ENCODE data around the gene PROK1. TPM values are rescaled to one million over a fixed set of nuclear protein-coding genes. Genes with fewer than 3 reads are reported as not detected.

The PROK1 gene
- polyA plus RNA-seq, 1 of the 3 experiments (the other 2 are of a cell fraction), result not detected

DNA sequence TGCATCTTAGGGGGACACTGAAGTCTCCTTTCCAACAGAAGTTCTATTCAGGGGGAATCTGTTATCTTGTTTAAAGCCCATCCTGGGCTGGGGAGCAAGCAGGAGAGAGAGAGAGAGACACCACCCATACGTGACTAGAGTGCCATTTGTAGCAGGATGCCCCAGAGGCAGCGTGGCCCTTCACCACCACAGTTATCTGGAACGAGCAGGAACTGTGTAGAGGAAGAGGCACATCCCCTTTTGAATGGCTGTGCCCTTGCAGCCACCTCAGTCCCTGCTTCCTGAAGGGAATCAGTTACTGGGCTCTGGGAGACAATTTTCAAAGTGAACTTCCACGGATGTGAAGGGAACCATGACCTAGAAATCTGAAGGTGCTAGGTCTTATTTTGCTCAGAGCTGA, 24.1 kb upstream of the PROK1 start:
- 33% methylated on average over 4 of the region's 4 CpGs for WGBS (ENCODE audit: low lambda C conversion rate)
- Histone ChIP-seq H3K4me3 (ENCODE audit: low read depth in 2 of 2, low read length in 1 of 2) (no peak overlapping the region), H3K36me3 (replicated peaks in 1 of 2; ENCODE audit: control insufficient read depth in 1 of 2, insufficient read depth in 2 of 2, low read length in 1 of 2) (no peaks in the 10 kb centered on the region), H3K9ac (no peak overlapping the region), H3K9me3 (no peaks in the 10 kb centered on the region), H3K9me2 (no peaks in the 10 kb centered on the region), H3K27me3 (ENCODE audit: insufficient read depth) (peaks cover 14% of the 10 kb centered on the region), H2AFZ (ENCODE audit: low read depth) (no peak overlapping the region), H4K20me1 (ENCODE audit: insufficient read depth) (no peaks in the 10 kb centered on the region), H3F3A (replicated peaks; ENCODE audit: insufficient read depth) (no peaks in the 10 kb centered on the region), H3K4me1 (ENCODE audit: control insufficient read depth in 1 of 2, insufficient read depth in 2 of 2, low read depth in 1 of 2, low read length in 1 of 2) (no peaks in the 10 kb centered on the region; a peak in 1 of 4 replicates), H3K27ac (ENCODE audit: low read depth in 2 of 2, low read length in 1 of 2) (no peak overlapping the region), H3K79me2 (ENCODE audit: insufficient read depth) (no peaks in the 10 kb centered on the region), H3K4me2 (no peak overlapping the region)
- POLR2A ChIA-PET, result no interaction called here
- TF ChIP-seq GABPA (IDR thresholded peaks at IDR 0.05; ENCODE audit: low read depth) (no peak), RFX5 (IDR thresholded peaks at IDR 0.05; ENCODE audit: low read length) (no peak), MEF2A (IDR thresholded peaks at IDR 0.05; ENCODE audit: borderline replicate concordance, low read depth) (no peak), YY1 (IDR thresholded peaks at IDR 0.05; ENCODE audit: low read depth) (no peak), NRF1 (IDR thresholded peaks at IDR 0.05; ENCODE audit: low read depth, low read length) (no peak)
- TF ChIP-seq, protein P1, sequence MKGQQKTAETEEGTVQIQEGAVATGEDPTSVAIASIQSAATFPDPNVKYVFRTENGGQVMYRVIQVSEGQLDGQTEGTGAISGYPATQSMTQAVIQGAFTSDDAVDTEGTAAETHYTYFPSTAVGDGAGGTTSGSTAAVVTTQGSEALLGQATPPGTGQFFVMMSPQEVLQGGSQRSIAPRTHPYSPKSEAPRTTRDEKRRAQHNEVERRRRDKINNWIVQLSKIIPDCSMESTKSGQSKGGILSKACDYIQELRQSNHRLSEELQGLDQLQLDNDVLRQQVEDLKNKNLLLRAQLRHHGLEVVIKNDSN (IDR thresholded peaks at IDR 0.05; ENCODE audit: borderline replicate concordance, low read depth), result no peak
- CTCF ChIA-PET, result interaction anchor here (0.8 to 8.2 kb wide), 3 partner anchors 14 to 224 kb away, joined by 3 to 41 read pairs (median 9); no protein-coding TSS in a partner anchor
- DNase-seq, result no peak

- no peak for TF ChIP-seq YY1 (IDR thresholded peaks at IDR 0.05; ENCODE audit: low read depth)
- no peak overlapping the region for H3K4me3 ChIP-seq (ENCODE audit: low read depth in 2 of 2, low read length in 1 of 2)
- no peak for DNase-seq
- H3K4me2 ChIP-seq, result no peak overlapping the region
- H4K20me1 ChIP-seq (ENCODE audit: insufficient read depth), result no peaks in the 10 kb centered on the region
- H3K9me2 ChIP-seq, result no peaks in the 10 kb centered on the region
- ChIA-PET POLR2A (interaction anchor here (0.7 kb wide), 2 partner anchors 8 to 228 kb away, joined by 4 to 6 read pairs; no protein-coding TSS in a partner anchor), CTCF (interaction anchor here (1.2 to 8.2 kb wide), 6 partner anchors 8 to 221 kb away, joined by 3 to 41 read pairs (median 14); no protein-coding TSS in a partner anchor)
- no peak overlapping the region for H3K9ac ChIP-seq
- H2AFZ ChIP-seq (ENCODE audit: low read depth), result no peak overlapping the region
- 37% methylated on average over 4 of the region's 4 CpGs for WGBS (ENCODE audit: low lambda C conversion rate)
- peaks cover 23% of the 10 kb centered on the region for H3K27me3 ChIP-seq (ENCODE audit: insufficient read depth)
- no peaks in the 10 kb centered on the region for H3K79me2 ChIP-seq (ENCODE audit: insufficient read depth)
- H3K36me3 ChIP-seq (replicated peaks in 1 of 2; ENCODE audit: control insufficient read depth in 1 of 2, insufficient read depth in 2 of 2, low read length in 1 of 2), result no peaks in the 10 kb centered on the region
- no peak overlapping the region for H3K27ac ChIP-seq (ENCODE audit: low read depth in 2 of 2, low read length in 1 of 2)
- no peaks in the 10 kb centered on the region for H3F3A ChIP-seq (replicated peaks; ENCODE audit: insufficient read depth)
- H3K9me3 ChIP-seq, result no peaks in the 10 kb centered on the region
- H3K4me1 ChIP-seq (ENCODE audit: control insufficient read depth in 1 of 2, insufficient read depth in 2 of 2, low read depth in 1 of 2, low read length in 1 of 2), result no peaks in the 10 kb centered on the region; a peak in 1 of 4 replicates
These were observed 22.0 kb upstream of the PROK1 start for GRCh38 chr1:110428946-110429345.

- no peak overlapping the region for H3K27ac ChIP-seq (ENCODE audit: low read depth in 2 of 2, low read length in 1 of 2)
- no peak overlapping the region for H2AFZ ChIP-seq (ENCODE audit: low read depth)
- H3F3A ChIP-seq (replicated peaks; ENCODE audit: insufficient read depth), result no peaks in the 10 kb centered on the region
- ChIA-PET CTCF (interaction anchor here (0.9 to 8.2 kb wide), 6 partner anchors 18 to 227 kb away, joined by 3 to 41 read pairs (median 14); no protein-coding TSS in a partner anchor), POLR2A (interaction anchor here (0.5 kb wide), 1 partner anchor 21 kb away, joined by 3 read pairs; no protein-coding TSS in a partner anchor)
- H3K9me3 ChIP-seq, result no peaks in the 10 kb centered on the region
- no peaks in the 10 kb centered on the region; a peak in 1 of 4 replicates for H3K4me1 ChIP-seq (ENCODE audit: control insufficient read depth in 1 of 2, insufficient read depth in 2 of 2, low read depth in 1 of 2, low read length in 1 of 2)
- peaks cover 35% of the 10 kb centered on the region for H3K27me3 ChIP-seq (ENCODE audit: insufficient read depth)
- H3K36me3 ChIP-seq (replicated peaks in 1 of 2; ENCODE audit: control insufficient read depth in 1 of 2, insufficient read depth in 2 of 2, low read length in 1 of 2), result no peaks in the 10 kb centered on the region
- H3K4me2 ChIP-seq, result no peak overlapping the region
- H3K9ac ChIP-seq, result no peak overlapping the region
- no peaks in the 10 kb centered on the region for H3K9me2 ChIP-seq
- TF ChIP-seq SMC3 (IDR thresholded peaks at IDR 0.05; ENCODE audit: low read depth, low read length), result no peak
- TF ChIP-seq ELF1 (IDR thresholded peaks at IDR 0.05), result no peak
- no peak for TF ChIP-seq NFIC (IDR thresholded peaks at IDR 0.05; ENCODE audit: borderline replicate concordance)
- 55% methylated on average over 6 of the region's 6 CpGs for WGBS (ENCODE audit: low lambda C conversion rate)
- no peak for DNase-seq
- H4K20me1 ChIP-seq (ENCODE audit: insufficient read depth), result no peaks in the 10 kb centered on the region
- no peaks in the 10 kb centered on the region for H3K79me2 ChIP-seq (ENCODE audit: insufficient read depth)
- no peak overlapping the region for H3K4me3 ChIP-seq (ENCODE audit: low read depth in 2 of 2, low read length in 1 of 2)
These were observed 20.6 kb upstream of the PROK1 start for GRCh38 chr1:110430366-110430765.
